HEK293 (cell line): Measurements from ENCODE around the gene EIF1B.

Source experiments
- CTCF ChIA-PET: fragments of 350-600 bp; formaldehyde crosslinking; extraction: SDS; loops from one replicate; lab custom pipeline; 2021; ENCODE audit warnings: antibody characterized with exemption; lab: Yijun Ruan, JAX
- POLR2A ChIA-PET: fragments of 300-600 bp; formaldehyde crosslinking; extraction: SDS; loops from one replicate; lab custom pipeline; 2020; ENCODE audit warnings: antibody characterized with exemption, inconsistent platforms; lab: Yijun Ruan, JAX
- H3K27ac ChIP-seq: fragments of 200-500 bp; sonication (Bioruptor generic); 2 replicates; pipeline ENCODE4 v1.5.1; 2014; ENCODE audit warnings: low read depth, low read length, control low read depth, inconsistent platforms; ENCODE audit errors: extremely low read depth
- H3K36me3 ChIP-seq, 2 experiments: fragments of 200-500 bp in 1 of 2; sonication (Bioruptor generic) in 1 of 2; 1 replicate in 1 of 2; 2 replicates in 1 of 2; pipeline ENCODE4 v1.5.1; 2014 to 2017; ENCODE audit warnings: inconsistent platforms in 2 of 2, low read length in 2 of 2; ENCODE audit not compliant: control insufficient read depth in 2 of 2, insufficient read depth in 1 of 2
- H3K4me1 ChIP-seq: fragments of 200-500 bp; sonication (Bioruptor generic); 2 replicates; pipeline ENCODE4 v1.5.1; 2014; ENCODE audit warnings: mild to moderate bottlenecking, low read length, inconsistent platforms; ENCODE audit not compliant: control insufficient read depth, insufficient read depth
- H3K4me3 ChIP-seq: 2 replicates; pipeline ENCODE4 v1.5.1; 2011; ENCODE audit warnings: low read depth, mild to moderate bottlenecking, control low read depth, low read length, moderate library complexity
- H3K9me3 ChIP-seq: fragments of 200-500 bp; sonication (Bioruptor generic); 2 replicates; pipeline ENCODE4 v1.5.1; 2014; ENCODE audit warnings: low read depth, low read length, inconsistent platforms; ENCODE audit not compliant: control insufficient read depth, insufficient read depth
- FEZF1 ChIP-seq: fragments of 450-650 bp; formaldehyde crosslinking; IDR thresholded peaks from 2 replicates; pipeline ENCODE4 v1.5.1; 2016; ENCODE audit warnings: missing biosample characterization, missing genetic modification characterization
- GLIS1 ChIP-seq: fragments of 450-650 bp; formaldehyde crosslinking; IDR thresholded peaks from 2 replicates; pipeline ENCODE4 v1.5.1; 2016; ENCODE audit warnings: missing biosample characterization, missing genetic modification characterization
- GLIS2 ChIP-seq: fragments of 450-650 bp; formaldehyde crosslinking; IDR thresholded peaks from 2 replicates; pipeline ENCODE4 v1.5.1; 2016; ENCODE audit warnings: missing biosample characterization, missing genetic modification characterization
- SP7 ChIP-seq: fragments of 450-650 bp; formaldehyde crosslinking; IDR thresholded peaks from 2 replicates; pipeline ENCODE4 v1.5.1; 2016; ENCODE audit warnings: missing biosample characterization, missing genetic modification characterization
- ZBTB17 ChIP-seq: fragments of 450-650 bp; formaldehyde crosslinking; IDR thresholded peaks from 2 replicates; pipeline ENCODE4 v1.5.1; 2016; ENCODE audit warnings: missing biosample characterization, missing genetic modification characterization
- ZFHX2 ChIP-seq: fragments of 450-650 bp; formaldehyde crosslinking; conservative IDR thresholded peaks from 2 replicates; pipeline ENCODE4 v1.5.1; 2016; ENCODE audit warnings: missing biosample characterization, missing genetic modification characterization
- ZNF18 ChIP-seq: fragments of 450-650 bp; formaldehyde crosslinking; IDR thresholded peaks from 2 replicates; pipeline ENCODE4 v1.5.1; 2016; ENCODE audit warnings: missing biosample characterization, missing genetic modification characterization
- ZNF324 ChIP-seq: fragments of 450-650 bp; formaldehyde crosslinking; IDR thresholded peaks from 2 replicates; pipeline ENCODE4 v1.5.1; 2016; ENCODE audit warnings: missing biosample characterization, missing genetic modification characterization
- ZNF335 ChIP-seq: fragments of 450-650 bp; formaldehyde crosslinking; conservative IDR thresholded peaks from 2 replicates; pipeline ENCODE4 v1.5.1; 2016; ENCODE audit warnings: missing biosample characterization, missing genetic modification characterization
- ZNF426 ChIP-seq: fragments of 450-650 bp; formaldehyde crosslinking; IDR thresholded peaks from 2 replicates; pipeline ENCODE4 v1.5.1; 2017; ENCODE audit warnings: missing biosample characterization, missing genetic modification characterization, mild to moderate bottlenecking, inconsistent platforms, moderate library complexity
- ZNF48 ChIP-seq: fragments of 450-650 bp; formaldehyde crosslinking; IDR thresholded peaks from 2 replicates; pipeline ENCODE4 v1.5.1; 2016; ENCODE audit warnings: missing biosample characterization, missing genetic modification characterization
- ZNF501 ChIP-seq: fragments of 450-650 bp; formaldehyde crosslinking; IDR thresholded peaks from 2 replicates; pipeline ENCODE4 v1.5.1; 2016; ENCODE audit warnings: missing biosample characterization, missing genetic modification characterization
- ZNF510 ChIP-seq: fragments of 450-650 bp; formaldehyde crosslinking; IDR thresholded peaks from 2 replicates; pipeline ENCODE4 v1.5.1; 2018; ENCODE audit warnings: mild to moderate bottlenecking, missing genetic modification characterization, missing biosample characterization; ENCODE audit not compliant: insufficient replicate concordance
- ZNF549 ChIP-seq: fragments of 450-650 bp; IDR thresholded peaks from 2 replicates; pipeline ENCODE4 v1.5.1; 2018; ENCODE audit warnings: missing biosample characterization, missing genetic modification characterization, mild to moderate bottlenecking, inconsistent platforms, moderate library complexity
- ZNF610 ChIP-seq: fragments of 450-650 bp; formaldehyde crosslinking; IDR thresholded peaks from 2 replicates; pipeline ENCODE4 v1.5.1; 2016; ENCODE audit warnings: missing biosample characterization, missing genetic modification characterization, borderline replicate concordance
- ZNF639 ChIP-seq: fragments of 450-650 bp; formaldehyde crosslinking; IDR thresholded peaks from 2 replicates; pipeline ENCODE4 v1.5.1; 2016; ENCODE audit warnings: missing biosample characterization, missing genetic modification characterization
- ZNF837 ChIP-seq: fragments of 450-650 bp; formaldehyde crosslinking; IDR thresholded peaks from 2 replicates; pipeline ENCODE4 v1.5.1; 2016; ENCODE audit warnings: missing biosample characterization, missing genetic modification characterization
- TF ChIP-seq, protein P1 (sequence below): fragments of 450-650 bp; formaldehyde crosslinking; IDR thresholded peaks from 2 replicates; pipeline ENCODE4 v1.5.1; 2016; ENCODE audit warnings: missing biosample characterization, missing genetic modification characterization
- TF ChIP-seq, protein P2 (sequence below): fragments of 450-650 bp; formaldehyde crosslinking; IDR thresholded peaks from 2 replicates; pipeline ENCODE4 v1.5.1; 2017; ENCODE audit warnings: missing biosample characterization, missing genetic modification characterization
- TF ChIP-seq, protein P3 (sequence below): fragments of 450-650 bp; IDR thresholded peaks from 2 replicates; pipeline ENCODE4 v1.5.1; 2018; ENCODE audit warnings: missing biosample characterization, missing genetic modification characterization

EIF1B gene

DNA sequence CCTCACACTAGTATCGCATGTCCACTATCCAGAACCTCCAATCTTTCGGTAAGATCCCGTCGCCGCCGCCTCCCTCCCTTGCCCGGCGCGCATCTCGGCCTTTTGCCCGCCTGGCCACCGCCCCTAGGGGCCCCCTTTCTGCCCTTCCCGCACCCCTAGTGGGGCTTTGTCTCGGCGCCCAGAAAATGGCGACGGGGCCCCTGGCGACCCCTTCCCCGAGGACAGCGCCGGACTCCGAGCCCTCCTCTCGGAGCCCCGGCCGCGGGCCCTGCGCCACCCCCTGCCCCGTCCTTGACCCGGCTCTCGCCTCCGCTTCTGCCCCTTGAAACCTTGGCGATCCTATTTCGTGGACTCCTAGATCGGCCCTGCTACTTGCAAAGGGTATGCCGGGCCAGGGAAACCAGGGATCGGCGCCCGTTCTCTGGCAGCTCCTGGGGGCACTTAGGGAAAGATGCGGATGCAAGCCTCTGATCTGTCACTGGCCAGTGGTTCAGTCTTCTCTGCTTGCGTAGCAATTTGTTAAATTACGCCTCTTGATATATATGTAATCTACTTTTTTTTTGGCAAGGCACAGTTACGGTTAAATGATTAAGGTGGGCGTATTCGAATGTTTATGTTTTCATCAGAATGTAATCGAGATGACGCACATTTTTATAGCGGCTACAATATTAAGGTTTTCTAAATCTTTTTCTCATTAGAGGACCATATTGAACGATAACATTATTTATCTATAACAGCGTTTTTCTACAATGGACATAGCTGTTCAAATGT, 603 bp downstream of the EIF1B start (continued):
- TF ChIP-seq, protein P1, sequence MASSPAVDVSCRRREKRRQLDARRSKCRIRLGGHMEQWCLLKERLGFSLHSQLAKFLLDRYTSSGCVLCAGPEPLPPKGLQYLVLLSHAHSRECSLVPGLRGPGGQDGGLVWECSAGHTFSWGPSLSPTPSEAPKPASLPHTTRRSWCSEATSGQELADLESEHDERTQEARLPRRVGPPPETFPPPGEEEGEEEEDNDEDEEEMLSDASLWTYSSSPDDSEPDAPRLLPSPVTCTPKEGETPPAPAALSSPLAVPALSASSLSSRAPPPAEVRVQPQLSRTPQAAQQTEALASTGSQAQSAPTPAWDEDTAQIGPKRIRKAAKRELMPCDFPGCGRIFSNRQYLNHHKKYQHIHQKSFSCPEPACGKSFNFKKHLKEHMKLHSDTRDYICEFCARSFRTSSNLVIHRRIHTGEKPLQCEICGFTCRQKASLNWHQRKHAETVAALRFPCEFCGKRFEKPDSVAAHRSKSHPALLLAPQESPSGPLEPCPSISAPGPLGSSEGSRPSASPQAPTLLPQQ (tag by site-specific recombination), result no peak
- TF ChIP-seq ZNF549 (tag by site-specific recombination), result no peak
- no peak for TF ChIP-seq GLIS1
- no peak for TF ChIP-seq ZBTB17 (tag by site-specific recombination)
- TF ChIP-seq ZNF18, result no peak
- TF ChIP-seq, protein P2, sequence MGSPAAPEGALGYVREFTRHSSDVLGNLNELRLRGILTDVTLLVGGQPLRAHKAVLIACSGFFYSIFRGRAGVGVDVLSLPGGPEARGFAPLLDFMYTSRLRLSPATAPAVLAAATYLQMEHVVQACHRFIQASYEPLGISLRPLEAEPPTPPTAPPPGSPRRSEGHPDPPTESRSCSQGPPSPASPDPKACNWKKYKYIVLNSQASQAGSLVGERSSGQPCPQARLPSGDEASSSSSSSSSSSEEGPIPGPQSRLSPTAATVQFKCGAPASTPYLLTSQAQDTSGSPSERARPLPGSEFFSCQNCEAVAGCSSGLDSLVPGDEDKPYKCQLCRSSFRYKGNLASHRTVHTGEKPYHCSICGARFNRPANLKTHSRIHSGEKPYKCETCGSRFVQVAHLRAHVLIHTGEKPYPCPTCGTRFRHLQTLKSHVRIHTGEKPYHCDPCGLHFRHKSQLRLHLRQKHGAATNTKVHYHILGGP, result no peak
- TF ChIP-seq ZNF639 (tag by site-specific recombination), result no peak
- TF ChIP-seq, protein P3, sequence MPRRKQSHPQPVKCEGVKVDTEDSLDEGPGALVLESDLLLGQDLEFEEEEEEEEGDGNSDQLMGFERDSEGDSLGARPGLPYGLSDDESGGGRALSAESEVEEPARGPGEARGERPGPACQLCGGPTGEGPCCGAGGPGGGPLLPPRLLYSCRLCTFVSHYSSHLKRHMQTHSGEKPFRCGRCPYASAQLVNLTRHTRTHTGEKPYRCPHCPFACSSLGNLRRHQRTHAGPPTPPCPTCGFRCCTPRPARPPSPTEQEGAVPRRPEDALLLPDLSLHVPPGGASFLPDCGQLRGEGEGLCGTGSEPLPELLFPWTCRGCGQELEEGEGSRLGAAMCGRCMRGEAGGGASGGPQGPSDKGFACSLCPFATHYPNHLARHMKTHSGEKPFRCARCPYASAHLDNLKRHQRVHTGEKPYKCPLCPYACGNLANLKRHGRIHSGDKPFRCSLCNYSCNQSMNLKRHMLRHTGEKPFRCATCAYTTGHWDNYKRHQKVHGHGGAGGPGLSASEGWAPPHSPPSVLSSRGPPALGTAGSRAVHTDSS, result no peak
- no peak for TF ChIP-seq ZNF510
- TF ChIP-seq ZNF610 (tag by site-specific recombination), result no peak
- no peak for TF ChIP-seq ZNF837 (tag by site-specific recombination)
- TF ChIP-seq ZNF324 (tag by site-specific recombination), result no peak
- no peak for TF ChIP-seq ZNF426 (tag by site-specific recombination)
- no peak for TF ChIP-seq ZNF48 (tag by site-specific recombination)
- no peak for TF ChIP-seq SP7 (tag by site-specific recombination)
- TF ChIP-seq ZFHX2, result no peak
- TF ChIP-seq ZNF335 (tag by site-specific recombination), result peak; percentile 40; the same call in 1 of the 2 replicates
- no peak for TF ChIP-seq ZNF501
- peak; percentile 46 for TF ChIP-seq GLIS2 (tag by site-specific recombination)

DNA sequence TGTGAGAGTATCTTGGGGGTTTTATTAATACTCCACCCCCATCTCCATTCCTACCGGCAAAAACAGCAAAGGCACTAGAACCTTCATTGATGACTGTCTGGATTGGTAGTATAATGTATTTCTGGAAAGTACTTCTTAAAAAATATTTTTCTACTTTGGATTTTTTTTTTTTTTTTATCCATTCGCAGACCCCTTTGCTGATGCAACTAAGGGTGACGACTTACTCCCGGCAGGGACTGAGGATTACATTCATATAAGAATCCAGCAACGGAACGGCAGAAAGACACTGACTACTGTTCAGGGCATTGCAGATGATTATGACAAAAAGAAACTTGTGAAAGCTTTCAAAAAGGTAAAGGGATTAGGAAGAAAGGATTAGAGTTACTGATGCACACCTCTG, 1.2 kb downstream of the EIF1B start:
- Histone ChIP-seq H3K4me3 (peak overlapping the region; percentile 94), H3K36me3 (peaks cover 0 to 40% of the 10 kb centered on the region in 2 experiments; a peak in 1 of 3 replicates), H3K27ac (no peak overlapping the region; the same call in 1 of the 2 replicates), H3K4me1 (no peaks in the 10 kb centered on the region), H3K9me3 (no peaks in the 10 kb centered on the region)
- ChIA-PET POLR2A (no interaction called here), CTCF (interaction anchor here (0.6 to 1.6 kb wide), 5 partner anchors 39 to 1012 kb away, joined by 3 to 8 read pairs (median 3); no protein-coding TSS in a partner anchor)
- TF ChIP-seq FEZF1 (tag by site-specific recombination), result no peak
